Limb (tissue), 2 donors: Measurements from ENCODE around the gene HES7.
"Not testable (repeated sequence)": the region's sequence is repeated elsewhere in the genome, so short reads cannot be mapped to it uniquely, and the experiment has no call there.

Experiments
- DNase-seq, 2 donors: peaks; one replicate each; pipeline ENCODE4 v3.0.0-alpha.2; 2016; ENCODE audit errors: extremely low spot score in 2 of 2

Gene HES7

GRCh38 chr17:8103549-8103948, 20.4 kb downstream of the HES7 start:
- DNase-seq, result no peak

- no peak for DNase-seq
Observed at GRCh38 chr17:8101721-8102120, 22.2 kb downstream of the HES7 start.

GRCh38 chr17:8100763-8101162, 23.1 kb downstream of the HES7 start:
- no peak for DNase-seq

GRCh38 chr17:8100111-8100510, 23.8 kb downstream of the HES7 start:
- no peak for DNase-seq

GRCh38 chr17:8096541-8096940, 27.4 kb downstream of the HES7 start:
- no peak for DNase-seq

GRCh38 chr17:8095361-8095760, 28.5 kb downstream of the HES7 start:
- DNase-seq, result no peak

GRCh38 chr17:8091033-8091687, 32.7 kb downstream of the HES7 start:
- no peak for DNase-seq

GRCh38 chr17:8089728-8090127, 34.2 kb downstream of the HES7 start:
- DNase-seq, result no peak

- DNase-seq, result no peak
Observed at GRCh38 chr17:8087952-8088230, 36.0 kb downstream of the HES7 start.

- DNase-seq, result no peak
Observed at GRCh38 chr17:8087075-8087951, 36.6 kb downstream of the HES7 start, which contains the start of gene ALOX12B. Gene ALOX12B, minus strand, starts transcription at chr17:8087716. Its CDS starts 274 bp downstream, at chr17:8087442.

GRCh38 chr17:8084250-8084649, 39.7 kb downstream of the HES7 start:
- DNase-seq, result no peak

GRCh38 chr17:8082292-8082691, 41.6 kb downstream of the HES7 start:
- no peak for DNase-seq

- no peak for DNase-seq
Observed at GRCh38 chr17:8081876-8082275, 42.0 kb downstream of the HES7 start.

- no peak for DNase-seq
Observed at GRCh38 chr17:8080799-8081219, 43.1 kb downstream of the HES7 start.

- DNase-seq, result no peak
Observed at GRCh38 chr17:8080208-8080798, 43.6 kb downstream of the HES7 start.

GRCh38 chr17:8079291-8080207, 44.4 kb downstream of the HES7 start:
- DNase-seq, result peak; percentile 74 to 88

- DNase-seq, result not testable (repeated sequence)
Observed at GRCh38 chr17:8077939-8078338, 46.0 kb downstream of the HES7 start.

GRCh38 chr17:8076502-8077266, 47.2 kb downstream of the HES7 start:
- DNase-seq, result peak in 1 of 2 donors; percentile 23

- no peak for DNase-seq
Observed at GRCh38 chr17:8075574-8076342, 48.1 kb downstream of the HES7 start.

- DNase-seq, result no peak
Observed at GRCh38 chr17:8075081-8075480, 48.8 kb downstream of the HES7 start.
